Measurements from ENCODE around the gene GIPC2. TPM values are rescaled to one million over a fixed set of nuclear protein-coding genes. Genes with fewer than 3 reads are reported as not detected.
"Not testable (repeated sequence)": the region's sequence is repeated elsewhere in the genome, so short reads cannot be mapped to it uniquely, and the experiment has no call there.

GIPC2 gene
- total RNA-seq, 2 experiments from 2014 or later, result 0.34 to 0.37 TPM

- Mint-ChIP-seq H3K9me3 (ENCODE audit: insufficient read depth) (no peaks in the 10 kb centered on the region), H3K27ac (no peak overlapping the region), H3K4me3 (no peak overlapping the region), H3K36me3 (ENCODE audit: low read depth) (peaks cover 2% of the 10 kb centered on the region), H3K4me1 (ENCODE audit: low read depth) (peaks cover 34% of the 10 kb centered on the region), H3K27me3 (ENCODE audit: low read depth) (no peaks in the 10 kb centered on the region)
- ChIA-PET POLR2A (interaction anchor here (1.8 kb wide), 1 partner anchor 30 kb away, joined by 9 read pairs; the partner anchor contains the start of gene FUBP1), CTCF (interaction anchor here (5.4 kb wide), 1 partner anchor 107 kb away, joined by 30 read pairs; no protein-coding TSS in a partner anchor)
- ATAC-seq, result no peak
- no peak for DNase-seq
These were observed 38.0 kb upstream of the GIPC2 start for GRCh38 chr1:78007677-78008341.

- Mint-ChIP-seq H3K4me1 (ENCODE audit: low read depth) (peaks cover 25% of the 10 kb centered on the region), H3K27ac (no peak overlapping the region), H3K9me3 (ENCODE audit: insufficient read depth) (no peaks in the 10 kb centered on the region), H3K36me3 (ENCODE audit: low read depth) (peaks cover 7% of the 10 kb centered on the region), H3K27me3 (ENCODE audit: low read depth) (no peaks in the 10 kb centered on the region), H3K4me3 (no peak overlapping the region)
- ATAC-seq, result no peak
- ChIA-PET POLR2A (no interaction called here), CTCF (no interaction called here)
- no peak for DNase-seq
These were observed 36.5 kb upstream of the GIPC2 start for GRCh38 chr1:78009276-78009675.

- H3K36me3 Mint-ChIP-seq (ENCODE audit: low read depth), result peaks cover 6% of the 10 kb centered on the region
- no peaks in the 10 kb centered on the region for H3K27me3 Mint-ChIP-seq (ENCODE audit: low read depth)
- H3K4me3 Mint-ChIP-seq, result no peak overlapping the region
- no peaks in the 10 kb centered on the region for H3K9me3 Mint-ChIP-seq (ENCODE audit: insufficient read depth)
- POLR2A ChIA-PET, result no interaction called here
- ATAC-seq (no peak), DNase-seq (no peak)
- CTCF ChIA-PET, result no interaction called here
- no peak overlapping the region for H3K27ac Mint-ChIP-seq
- peaks cover 24% of the 10 kb centered on the region for H3K4me1 Mint-ChIP-seq (ENCODE audit: low read depth)
These were observed 35.9 kb upstream of the GIPC2 start for GRCh38 chr1:78009836-78010235.

GRCh38 chr1:78011050-78011449 lies 34.7 kb upstream of the GIPC2 start:
- H3K27ac Mint-ChIP-seq, result no peak overlapping the region
- no peaks in the 10 kb centered on the region for H3K9me3 Mint-ChIP-seq (ENCODE audit: insufficient read depth)
- CTCF ChIA-PET, result no interaction called here

GRCh38 chr1:78015148-78015547 lies 30.6 kb upstream of the GIPC2 start:
- no peak overlapping the region for H3K27ac Mint-ChIP-seq
- no peaks in the 10 kb centered on the region for H3K9me3 Mint-ChIP-seq (ENCODE audit: insufficient read depth)
- no peak overlapping the region for H3K4me3 Mint-ChIP-seq
- ChIA-PET CTCF (interaction anchor here (1.8 kb wide), 1 partner anchor 10 kb away, joined by 6 read pairs; the partner anchor contains the start of gene DNAJB4), POLR2A (no interaction called here)
- no peaks in the 10 kb centered on the region for H3K4me1 Mint-ChIP-seq (ENCODE audit: low read depth)
- no peaks in the 10 kb centered on the region for H3K27me3 Mint-ChIP-seq (ENCODE audit: low read depth)
- no peak for DNase-seq
- ATAC-seq, result peak; percentile 39
- H3K36me3 Mint-ChIP-seq (ENCODE audit: low read depth), result peaks cover 14% of the 10 kb centered on the region

More at GRCh38 chr1:78011050-78011449, 34.7 kb upstream of the GIPC2 start:
- Mint-ChIP-seq H3K27me3 (ENCODE audit: low read depth) (no peaks in the 10 kb centered on the region), H3K36me3 (ENCODE audit: low read depth) (peaks cover 12% of the 10 kb centered on the region), H3K4me1 (ENCODE audit: low read depth) (peaks cover 23% of the 10 kb centered on the region), H3K4me3 (no peak overlapping the region)
- POLR2A ChIA-PET, result no interaction called here
- ATAC-seq (no peak), DNase-seq (no peak)

- no peaks in the 10 kb centered on the region for H3K4me1 Mint-ChIP-seq (ENCODE audit: low read depth)
- POLR2A ChIA-PET, result interaction anchor here (1.1 kb wide), 1 partner anchor 15 kb away, joined by 4 read pairs; no protein-coding TSS in a partner anchor
- H3K36me3 Mint-ChIP-seq (ENCODE audit: low read depth), result peaks cover 9% of the 10 kb centered on the region
- no peak overlapping the region for H3K27ac Mint-ChIP-seq
- no peaks in the 10 kb centered on the region for H3K27me3 Mint-ChIP-seq (ENCODE audit: low read depth)
- no peaks in the 10 kb centered on the region for H3K9me3 Mint-ChIP-seq (ENCODE audit: insufficient read depth)
- ATAC-seq, result no peak
- CTCF ChIA-PET, result interaction anchor here (1.3 kb wide), 1 partner anchor 15 kb away, joined by 4 read pairs; the partner anchor contains the start of gene DNAJB4
- DNase-seq, result no peak
- H3K4me3 Mint-ChIP-seq, result no peak overlapping the region
These were observed 26.7 kb upstream of the GIPC2 start for GRCh38 chr1:78019024-78019423.

- not testable (repeated sequence) for H3K36me3 Mint-ChIP-seq (ENCODE audit: low read depth)
These were observed 24.6 kb upstream of the GIPC2 start for GRCh38 chr1:78021134-78021533.

GRCh38 chr1:78029793-78030192 lies 16.0 kb upstream of the GIPC2 start:
- CTCF ChIA-PET, result no interaction called here
- H3K36me3 Mint-ChIP-seq (ENCODE audit: low read depth), result no peaks in the 10 kb centered on the region

More at GRCh38 chr1:78021134-78021533, 24.6 kb upstream of the GIPC2 start:
- DNase-seq; H3K4me3 Mint-ChIP-seq; H3K4me1 Mint-ChIP-seq (ENCODE audit: low read depth); ATAC-seq; H3K27me3 Mint-ChIP-seq (ENCODE audit: low read depth); H3K27ac Mint-ChIP-seq; POLR2A ChIA-PET; H3K9me3 Mint-ChIP-seq (ENCODE audit: insufficient read depth); CTCF ChIA-PET: not testable (repeated sequence)

GRCh38 chr1:78032996-78033796 lies 12.6 kb upstream of the GIPC2 start:
- POLR2A ChIA-PET, result interaction anchor here (1.0 kb wide), 1 partner anchor 29 kb away, joined by 5 read pairs; the partner anchor contains the start of gene DNAJB4
- DNase-seq, result no peak

More at GRCh38 chr1:78029793-78030192, 16.0 kb upstream of the GIPC2 start:
- H3K4me3 Mint-ChIP-seq, result no peak overlapping the region
- POLR2A ChIA-PET, result no interaction called here
- no peaks in the 10 kb centered on the region for H3K4me1 Mint-ChIP-seq (ENCODE audit: low read depth)
- no peak overlapping the region for H3K27ac Mint-ChIP-seq
- H3K9me3 Mint-ChIP-seq (ENCODE audit: insufficient read depth), result no peaks in the 10 kb centered on the region
- peaks cover 5% of the 10 kb centered on the region for H3K27me3 Mint-ChIP-seq (ENCODE audit: low read depth)
- no peak for ATAC-seq
- DNase-seq, result no peak

GRCh38 chr1:78033797-78034172 lies 12.0 kb upstream of the GIPC2 start:
- DNase-seq, result no peak
- ChIA-PET CTCF (interaction anchor here (0.7 kb wide), 1 partner anchor 16 kb away, joined by 3 read pairs; no protein-coding TSS in a partner anchor), POLR2A (interaction anchor here (1.0 kb wide), 1 partner anchor 29 kb away, joined by 5 read pairs; the partner anchor contains the start of gene DNAJB4)
- H3K4me1 Mint-ChIP-seq (ENCODE audit: low read depth), result no peaks in the 10 kb centered on the region
- no peak for ATAC-seq
- H3K27me3 Mint-ChIP-seq (ENCODE audit: low read depth), result peaks cover 9% of the 10 kb centered on the region
- H3K9me3 Mint-ChIP-seq (ENCODE audit: insufficient read depth), result no peaks in the 10 kb centered on the region
- H3K4me3 Mint-ChIP-seq, result no peak overlapping the region
- no peak overlapping the region for H3K27ac Mint-ChIP-seq
- no peaks in the 10 kb centered on the region for H3K36me3 Mint-ChIP-seq (ENCODE audit: low read depth)

More at GRCh38 chr1:78032996-78033796, 12.6 kb upstream of the GIPC2 start:
- Mint-ChIP-seq H3K4me1 (ENCODE audit: low read depth) (no peaks in the 10 kb centered on the region), H3K27ac (no peak overlapping the region), H3K27me3 (ENCODE audit: low read depth) (peaks cover 9% of the 10 kb centered on the region), H3K4me3 (no peak overlapping the region), H3K9me3 (ENCODE audit: insufficient read depth) (no peaks in the 10 kb centered on the region), H3K36me3 (ENCODE audit: low read depth) (no peaks in the 10 kb centered on the region)
- CTCF ChIA-PET, result interaction anchor here (0.7 to 1.1 kb wide), 2 partner anchors 10 to 15 kb away, joined by 3 to 4 read pairs; no protein-coding TSS in a partner anchor
- no peak for ATAC-seq

- H3K4me1 Mint-ChIP-seq (ENCODE audit: low read depth), result no peaks in the 10 kb centered on the region
- ChIA-PET CTCF (no interaction called here), POLR2A (no interaction called here)
- peaks cover 9% of the 10 kb centered on the region for H3K27me3 Mint-ChIP-seq (ENCODE audit: low read depth)
- ATAC-seq (no peak), DNase-seq (no peak)
- H3K36me3 Mint-ChIP-seq (ENCODE audit: low read depth), result no peaks in the 10 kb centered on the region
- no peak overlapping the region for H3K27ac Mint-ChIP-seq
- H3K4me3 Mint-ChIP-seq, result no peak overlapping the region
- H3K9me3 Mint-ChIP-seq (ENCODE audit: insufficient read depth), result no peaks in the 10 kb centered on the region
These were observed 10.6 kb upstream of the GIPC2 start for GRCh38 chr1:78035121-78035520.

GRCh38 chr1:78036450-78036849 lies 9.3 kb upstream of the GIPC2 start:
- Mint-ChIP-seq H3K4me3 (no peak overlapping the region), H3K4me1 (ENCODE audit: low read depth) (peaks cover 8% of the 10 kb centered on the region), H3K36me3 (ENCODE audit: low read depth) (no peaks in the 10 kb centered on the region), H3K27me3 (ENCODE audit: low read depth) (peaks cover 9% of the 10 kb centered on the region), H3K27ac (no peak overlapping the region), H3K9me3 (ENCODE audit: insufficient read depth) (no peaks in the 10 kb centered on the region)
- ATAC-seq (no peak), DNase-seq (no peak)
- ChIA-PET CTCF (no interaction called here), POLR2A (interaction anchor here (0.6 kb wide), 1 partner anchor 38 kb away, joined by 3 read pairs; no protein-coding TSS in a partner anchor)

Measured in activated CD8-positive, alpha-beta T cell treated with anti-CD3 and anti-CD28 coated beads, Interleukin-2, amount 10 ng/mL, durations not matched to agents 7 days and 5 days (primary cell).